SK-N-SH (cell line): Measurements from ENCODE around the gene GPX6. TPM values are rescaled to one million over a fixed set of nuclear protein-coding genes. Genes with fewer than 3 reads are reported as not detected.

Source experiments
- CTCF ChIA-PET: fragments of 300-600, 350-600 bp; formaldehyde crosslinking; extraction: SDS; loops from one replicate; lab custom pipeline; 2021; lab: Yijun Ruan, JAX
- POLR2A ChIA-PET: fragments of 350-600 bp; sonication (Branson Sonifier 250); formaldehyde crosslinking; extraction: SDS; loops from one replicate; lab custom pipeline; 2020; ENCODE audit warnings: antibody characterized with exemption, inconsistent platforms; lab: Yijun Ruan, JAX
- DNase-seq: peaks from one replicate; pipeline ENCODE4 v3.0.0; 2012
- H2AFZ ChIP-seq: fragments of 200-600 bp; sonication (generic); 2 replicates; pipeline ENCODE4 v1.8.1; 2016; ENCODE audit warnings: antibody characterized with exemption, mild to moderate bottlenecking, low read depth
- H3F3A ChIP-seq: fragments of 200-600 bp; sonication (generic); replicated peaks from 2 replicates; pipeline ENCODE3; 2016; ENCODE audit warnings: antibody characterized with exemption, mild to moderate bottlenecking; ENCODE audit not compliant: insufficient read depth
- H3K27ac ChIP-seq, 2 experiments: fragments of 200-500 bp in 1 of 2; fragments of 200-600 bp in 1 of 2; sonication (Bioruptor generic) in 1 of 2; sonication (generic), shearing (Covaris generic) in 1 of 2; 2 replicates each; pipeline versions ENCODE4 v1.5.1 to v1.6.1; 2014 to 2016; ENCODE audit warnings: low read depth in 2 of 2, inconsistent platforms in 1 of 2, low read length in 1 of 2, mild to moderate bottlenecking in 1 of 2, mixed read lengths in 1 of 2
- H3K27me3 ChIP-seq: fragments of 200-600 bp; sonication (generic), shearing (Covaris generic); 2 replicates; pipeline ENCODE4 v1.6.1; 2016; ENCODE audit warnings: mixed run types; ENCODE audit not compliant: insufficient read depth
- H3K36me3 ChIP-seq, 2 experiments: fragments of 200-500 bp in 1 of 2; fragments of 200-600 bp in 1 of 2; sonication (Bioruptor generic) in 1 of 2; sonication (generic) in 1 of 2; replicated peaks in 1 of 2; 2 replicates each; pipeline versions ENCODE3 to v1.5.1; 2014 to 2016; ENCODE audit warnings: low read length in 1 of 2, mild to moderate bottlenecking in 1 of 2; ENCODE audit not compliant: insufficient read depth in 2 of 2, control insufficient read depth in 1 of 2
- H3K4me1 ChIP-seq, 2 experiments: fragments of 200-500 bp in 1 of 2; fragments of 200-600 bp in 1 of 2; sonication (Bioruptor generic) in 1 of 2; sonication (generic), shearing (Covaris generic) in 1 of 2; 2 replicates each; pipeline versions ENCODE4 v1.5.1 to v1.6.1; 2014 to 2016; ENCODE audit warnings: low read depth in 1 of 2, low read length in 1 of 2, mixed run types in 1 of 2; ENCODE audit not compliant: insufficient read depth in 2 of 2, control insufficient read depth in 1 of 2
- H3K4me2 ChIP-seq: fragments of 200-600 bp; sonication (generic), shearing (Covaris generic); 2 replicates; pipeline ENCODE4 v1.6.1; 2017; ENCODE audit warnings: mixed run types
- H3K4me3 ChIP-seq, 2 experiments: fragments of 200-500 bp in 1 of 2; fragments of 200-600 bp in 1 of 2; sonication (Bioruptor generic) in 1 of 2; sonication (generic), shearing (Covaris generic) in 1 of 2; 2 replicates each; pipeline versions ENCODE4 v1.5.1 to v1.8.1; 2014 to 2016; ENCODE audit warnings: low read depth in 2 of 2, inconsistent platforms in 1 of 2, low read length in 1 of 2, mild to moderate bottlenecking in 1 of 2, mixed read lengths in 1 of 2, moderate library complexity in 1 of 2
- H3K79me2 ChIP-seq: fragments of 200-600 bp; sonication (generic); 2 replicates; pipeline ENCODE4 v1.8.1; 2017; ENCODE audit warnings: mild to moderate bottlenecking; ENCODE audit not compliant: insufficient read depth
- H3K9ac ChIP-seq: fragments of 200-600 bp; sonication (generic); 2 replicates; pipeline ENCODE4 v1.6.1; 2017; ENCODE audit warnings: mixed run types
- H3K9me2 ChIP-seq: fragments of 200-600 bp; sonication (generic); 2 replicates; pipeline ENCODE4 v1.6.1; 2017; ENCODE audit warnings: mixed run types
- H3K9me3 ChIP-seq: fragments of 200-600 bp; sonication (generic); 2 replicates; pipeline ENCODE4 v1.6.1; 2017; ENCODE audit warnings: mixed run types, mild to moderate bottlenecking, moderate library complexity
- H4K20me1 ChIP-seq: fragments of 200-600 bp; sonication (generic); 2 replicates; pipeline ENCODE4 v1.6.1; 2017; ENCODE audit warnings: mild to moderate bottlenecking, mixed run types; ENCODE audit not compliant: insufficient read depth
- CHD2 ChIP-seq: fragments of 150-350 bp; IDR thresholded peaks from 2 replicates; pipeline ENCODE4 v1.6.1; 2018; ENCODE audit warnings: low read length; ENCODE audit not compliant: partially characterized antibody
- CTCF ChIP-seq: fragments of 200-600 bp; sonication (generic); IDR thresholded peaks from 2 replicates; pipeline ENCODE4 v1.6.1; 2017; ENCODE audit warnings: antibody characterized with exemption, mild to moderate bottlenecking, moderate library complexity
- FOXM1 ChIP-seq: IDR thresholded peaks from 2 replicates; pipeline ENCODE4 v1.4.0; 2012; ENCODE audit warnings: low read depth, mild to moderate bottlenecking
- GABPA ChIP-seq: IDR thresholded peaks from 2 replicates; pipeline ENCODE4 v1.4.0; 2012; ENCODE audit warnings: low read depth, mild to moderate bottlenecking
- MXI1 ChIP-seq: IDR thresholded peaks from 2 replicates; pipeline ENCODE4 v1.6.1; 2012; ENCODE audit warnings: mild to moderate bottlenecking, low read depth, low read length, improper control_type of control experiment
- POLR2AphosphoS5 ChIP-seq: IDR thresholded peaks from 2 replicates; pipeline ENCODE4 v1.6.1; 2012; ENCODE audit warnings: low read depth, low read length
- RCOR1 ChIP-seq: fragments of 150-350 bp; IDR thresholded peaks from 2 replicates; pipeline ENCODE4 v1.6.1; 2017; ENCODE audit warnings: antibody characterized with exemption, low read length
- RFX5 ChIP-seq: IDR thresholded peaks from 2 replicates; pipeline ENCODE4 v1.6.1; 2012; ENCODE audit warnings: mild to moderate bottlenecking, improper control_type of control experiment, low read length
- SIN3A ChIP-seq: IDR thresholded peaks from 2 replicates; pipeline ENCODE4 v1.6.1; 2012; ENCODE audit warnings: low read depth, mild to moderate bottlenecking, low read length, moderate library complexity, borderline replicate concordance
- TAF1 ChIP-seq: IDR thresholded peaks from 2 replicates; pipeline ENCODE4 v1.6.1; 2012; ENCODE audit warnings: low read depth, mild to moderate bottlenecking, low read length, moderate library complexity, borderline replicate concordance
- YY1 ChIP-seq: IDR thresholded peaks from 2 replicates; pipeline ENCODE4 v1.4.0; 2012; ENCODE audit warnings: low read depth, mild to moderate bottlenecking
- WGBS: methylation state at CpG from one replicate; pipeline ENCODE4 v1.1.6; 2017; ENCODE audit warnings: low lambda C conversion rate; 5-methylcytosine and 5-hydroxymethylcytosine counted together
- polyA plus RNA-seq, 3 experiments: library from polyadenylated mRNA; depleted of rRNA; stranded (reverse); fragments of >200 nt; gene quantifications; 2 replicates each; pipeline ENCODE4 v1.2.3, GENCODE V29; 2012
- TF ChIP-seq, protein P1 (sequence below): fragments of 150-350 bp; IDR thresholded peaks from 2 replicates; pipeline ENCODE4 v1.6.1; 2016; ENCODE audit warnings: mild to moderate bottlenecking, low read depth, low read length
- TF ChIP-seq, protein P2 (sequence below): IDR thresholded peaks from 2 replicates; pipeline ENCODE4 v1.6.1; 2012; ENCODE audit warnings: mild to moderate bottlenecking, low read depth, low read length, moderate library complexity
- TF ChIP-seq, protein P3 (sequence below): IDR thresholded peaks from 2 replicates; pipeline ENCODE4; 2012

The GPX6 gene
- polyA plus RNA-seq, 1 of the 3 experiments (the other 2 are of a cell fraction), result not detected

- Histone ChIP-seq H3K36me3 (no peaks in the 10 kb centered on the region), H3K4me2 (no peak overlapping the region), H3K79me2 (no peaks in the 10 kb centered on the region), H4K20me1 (no peaks in the 10 kb centered on the region), H3F3A (no peaks in the 10 kb centered on the region), H3K9me3 (no peaks in the 10 kb centered on the region), H2AFZ (no peak overlapping the region), H3K9ac (no peak overlapping the region), H3K27ac (no peak overlapping the region), H3K4me3 (no peak overlapping the region), H3K9me2 (no peaks in the 10 kb centered on the region), H3K4me1 (no peaks in the 10 kb centered on the region), H3K27me3 (no peaks in the 10 kb centered on the region; the same call in 1 of the 2 replicates)
- 58% methylated on average over 25 of the region's 25 CpGs for WGBS
- no peak for TF ChIP-seq CTCF
- TF ChIP-seq TAF1, result no peak
- no peak for TF ChIP-seq RCOR1
- TF ChIP-seq POLR2AphosphoS5, result no peak
- TF ChIP-seq, protein P1, sequence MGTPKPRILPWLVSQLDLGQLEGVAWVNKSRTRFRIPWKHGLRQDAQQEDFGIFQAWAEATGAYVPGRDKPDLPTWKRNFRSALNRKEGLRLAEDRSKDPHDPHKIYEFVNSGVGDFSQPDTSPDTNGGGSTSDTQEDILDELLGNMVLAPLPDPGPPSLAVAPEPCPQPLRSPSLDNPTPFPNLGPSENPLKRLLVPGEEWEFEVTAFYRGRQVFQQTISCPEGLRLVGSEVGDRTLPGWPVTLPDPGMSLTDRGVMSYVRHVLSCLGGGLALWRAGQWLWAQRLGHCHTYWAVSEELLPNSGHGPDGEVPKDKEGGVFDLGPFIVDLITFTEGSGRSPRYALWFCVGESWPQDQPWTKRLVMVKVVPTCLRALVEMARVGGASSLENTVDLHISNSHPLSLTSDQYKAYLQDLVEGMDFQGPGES, result no peak
- no peak for TF ChIP-seq SIN3A
- TF ChIP-seq YY1, result no peak
- no peak for TF ChIP-seq RFX5
- TF ChIP-seq, protein P2, sequence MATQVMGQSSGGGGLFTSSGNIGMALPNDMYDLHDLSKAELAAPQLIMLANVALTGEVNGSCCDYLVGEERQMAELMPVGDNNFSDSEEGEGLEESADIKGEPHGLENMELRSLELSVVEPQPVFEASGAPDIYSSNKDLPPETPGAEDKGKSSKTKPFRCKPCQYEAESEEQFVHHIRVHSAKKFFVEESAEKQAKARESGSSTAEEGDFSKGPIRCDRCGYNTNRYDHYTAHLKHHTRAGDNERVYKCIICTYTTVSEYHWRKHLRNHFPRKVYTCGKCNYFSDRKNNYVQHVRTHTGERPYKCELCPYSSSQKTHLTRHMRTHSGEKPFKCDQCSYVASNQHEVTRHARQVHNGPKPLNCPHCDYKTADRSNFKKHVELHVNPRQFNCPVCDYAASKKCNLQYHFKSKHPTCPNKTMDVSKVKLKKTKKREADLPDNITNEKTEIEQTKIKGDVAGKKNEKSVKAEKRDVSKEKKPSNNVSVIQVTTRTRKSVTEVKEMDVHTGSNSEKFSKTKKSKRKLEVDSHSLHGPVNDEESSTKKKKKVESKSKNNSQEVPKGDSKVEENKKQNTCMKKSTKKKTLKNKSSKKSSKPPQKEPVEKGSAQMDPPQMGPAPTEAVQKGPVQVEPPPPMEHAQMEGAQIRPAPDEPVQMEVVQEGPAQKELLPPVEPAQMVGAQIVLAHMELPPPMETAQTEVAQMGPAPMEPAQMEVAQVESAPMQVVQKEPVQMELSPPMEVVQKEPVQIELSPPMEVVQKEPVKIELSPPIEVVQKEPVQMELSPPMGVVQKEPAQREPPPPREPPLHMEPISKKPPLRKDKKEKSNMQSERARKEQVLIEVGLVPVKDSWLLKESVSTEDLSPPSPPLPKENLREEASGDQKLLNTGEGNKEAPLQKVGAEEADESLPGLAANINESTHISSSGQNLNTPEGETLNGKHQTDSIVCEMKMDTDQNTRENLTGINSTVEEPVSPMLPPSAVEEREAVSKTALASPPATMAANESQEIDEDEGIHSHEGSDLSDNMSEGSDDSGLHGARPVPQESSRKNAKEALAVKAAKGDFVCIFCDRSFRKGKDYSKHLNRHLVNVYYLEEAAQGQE, result no peak
- TF ChIP-seq CHD2, result no peak
- no peak for TF ChIP-seq FOXM1
- TF ChIP-seq, protein P3, sequence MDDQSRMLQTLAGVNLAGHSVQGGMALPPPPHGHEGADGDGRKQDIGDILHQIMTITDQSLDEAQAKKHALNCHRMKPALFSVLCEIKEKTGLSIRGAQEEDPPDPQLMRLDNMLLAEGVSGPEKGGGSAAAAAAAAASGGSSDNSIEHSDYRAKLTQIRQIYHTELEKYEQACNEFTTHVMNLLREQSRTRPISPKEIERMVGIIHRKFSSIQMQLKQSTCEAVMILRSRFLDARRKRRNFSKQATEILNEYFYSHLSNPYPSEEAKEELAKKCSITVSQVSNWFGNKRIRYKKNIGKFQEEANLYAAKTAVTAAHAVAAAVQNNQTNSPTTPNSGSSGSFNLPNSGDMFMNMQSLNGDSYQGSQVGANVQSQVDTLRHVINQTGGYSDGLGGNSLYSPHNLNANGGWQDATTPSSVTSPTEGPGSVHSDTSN, result no peak
- no peak for TF ChIP-seq MXI1
- no peak for TF ChIP-seq GABPA
- no peak for DNase-seq
- CTCF ChIA-PET, result interaction anchor here (0.8 to 2.9 kb wide), 3 partner anchors 11 to 131 kb away, joined by 3 to 12 read pairs (median 4); no protein-coding TSS in a partner anchor
- POLR2A ChIA-PET, result interaction anchor here (0.6 kb wide), 1 partner anchor 9 kb away, joined by 3 read pairs; no protein-coding TSS in a partner anchor
These were observed 38.6 kb upstream of the GPX6 start for GRCh38 chr6:28553986-28554881.
